HT1080 (cell line): Measurements from ENCODE around the gene ADAM12. TPM values are rescaled to one million over a fixed set of nuclear protein-coding genes. Genes with fewer than 3 reads are reported as not detected.

Experiments used
- DNase-seq: peaks from one replicate; pipeline ENCODE4 v3.0.0-alpha.2; 2015; ENCODE audit warnings: low read depth
- total RNA-seq: library from RNA; depleted of rRNA; stranded (reverse); fragments of >200 nt; shearing (Covaris generic); gene quantifications from 2 replicates; pipeline ENCODE4 v1.2.3, GENCODE V29; 2014

Gene ADAM12
- total RNA-seq, 1 experiment from 2014 or later = 0.50 TPM

DNA sequence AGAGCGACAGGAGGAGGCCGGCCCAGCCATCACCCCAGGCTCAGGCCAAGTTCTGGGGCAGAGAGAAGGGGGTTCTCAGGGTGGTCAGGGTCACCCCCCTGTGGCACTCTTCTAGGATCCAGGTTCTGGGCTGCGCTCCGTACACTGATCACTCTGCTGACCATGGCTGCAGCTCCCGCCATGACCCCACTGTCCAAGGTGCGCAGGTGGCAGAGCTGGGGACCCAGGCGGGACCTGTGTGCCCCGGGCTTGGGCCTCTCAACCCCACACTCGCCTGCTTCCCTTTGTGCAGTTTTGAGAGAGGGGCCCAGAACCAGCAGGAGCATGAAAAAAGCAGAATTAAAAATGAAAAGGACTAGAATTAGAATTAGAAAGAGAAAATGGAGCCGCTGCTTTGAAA, 264.8 kb downstream of the ADAM12 start:
- DNase-seq = no peak

DNA sequence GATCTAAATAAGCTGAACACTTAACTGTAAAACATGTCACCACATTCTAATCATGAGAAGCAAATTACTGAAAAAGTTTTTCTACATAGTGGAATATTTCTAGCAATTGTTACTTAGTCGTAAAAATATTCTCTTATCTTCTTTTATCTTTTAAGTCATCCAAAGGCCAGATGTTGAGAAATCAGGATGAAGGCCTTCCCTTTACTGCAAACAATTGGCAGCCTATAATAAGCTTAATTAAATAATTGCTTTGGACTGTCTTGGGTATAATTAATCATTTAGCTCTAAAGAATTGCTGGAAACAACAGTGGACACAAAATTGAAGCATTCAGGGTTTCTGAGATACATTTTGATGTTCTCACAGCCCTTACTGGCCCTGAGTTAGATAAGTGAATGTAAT, 265.4 kb downstream of the ADAM12 start:
- DNase-seq = no peak

DNA sequence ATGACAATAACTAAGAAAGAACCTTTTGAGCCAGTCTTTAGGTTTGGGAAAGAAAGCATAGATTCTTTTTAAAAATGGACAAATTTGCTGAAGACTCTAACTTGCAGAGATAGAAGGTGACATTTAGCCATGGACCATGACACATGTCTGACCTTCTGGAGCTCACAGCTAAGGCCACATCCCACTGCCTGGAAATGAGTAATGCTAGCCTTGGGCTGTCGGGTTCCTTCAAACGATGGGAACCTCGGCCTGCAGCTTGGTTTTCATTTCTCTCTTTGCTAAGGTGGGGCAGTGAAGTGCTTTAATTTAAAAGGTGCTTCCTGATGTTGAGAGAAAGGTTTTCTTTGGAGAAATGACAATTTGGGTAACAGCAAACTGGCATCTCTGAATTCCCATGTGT, 268.7 kb downstream of the ADAM12 start:
- peak; percentile 72 for DNase-seq

- DNase-seq = no peak
These were observed 269.8 kb downstream of the ADAM12 start for GRCh38 chr10:126118476-126118875.

DNA sequence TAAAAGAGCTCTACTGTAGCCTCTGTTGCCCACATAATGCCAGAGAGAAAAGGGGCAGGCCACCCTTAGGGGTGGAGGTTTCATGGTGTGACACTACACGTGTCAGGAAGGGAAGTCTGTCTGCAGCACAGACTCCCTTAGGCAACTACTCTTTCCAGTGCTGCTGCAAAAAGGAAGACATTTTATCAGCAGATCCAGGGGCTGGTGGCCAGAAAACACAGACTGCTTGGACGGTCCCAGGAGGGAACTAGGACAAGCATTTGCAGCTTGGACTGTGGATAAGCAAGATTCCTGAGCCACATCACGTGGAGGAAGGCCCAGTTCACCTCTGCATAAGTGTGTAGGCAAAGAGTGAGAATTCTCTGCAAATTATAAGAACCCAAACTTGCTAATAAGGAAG, 271.1 kb downstream of the ADAM12 start:
- no peak for DNase-seq

DNA sequence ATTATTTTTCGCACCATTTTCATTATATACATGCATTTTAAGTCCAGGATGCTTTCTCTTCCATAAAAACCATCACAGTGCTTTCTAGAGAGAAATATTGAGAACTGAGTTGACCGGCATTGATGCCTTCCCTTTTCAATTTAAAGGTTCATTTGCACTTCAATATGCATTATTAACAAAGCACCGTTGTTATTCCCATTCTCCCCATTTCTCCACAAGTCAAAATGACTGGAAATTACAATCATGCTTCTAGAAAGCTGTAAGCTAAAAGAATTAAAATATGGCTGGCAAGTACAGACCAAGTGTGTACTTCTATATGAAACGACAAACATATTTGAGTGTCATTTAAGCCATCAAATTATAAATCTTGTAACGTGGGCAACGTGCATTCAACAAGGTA, 272.4 kb downstream of the ADAM12 start:
- no peak for DNase-seq

- no peak for DNase-seq
These were observed 273.3 kb downstream of the ADAM12 start for GRCh38 chr10:126114884-126115555.

- DNase-seq = no peak
These were observed 276.8 kb downstream of the ADAM12 start for GRCh38 chr10:126111516-126111915.

- DNase-seq = peak; percentile 34
These were observed 277.6 kb downstream of the ADAM12 start for GRCh38 chr10:126110489-126111180.

GRCh38 chr10:126109893-126110292, 278.4 kb downstream of the ADAM12 start:
- no peak for DNase-seq

DNA sequence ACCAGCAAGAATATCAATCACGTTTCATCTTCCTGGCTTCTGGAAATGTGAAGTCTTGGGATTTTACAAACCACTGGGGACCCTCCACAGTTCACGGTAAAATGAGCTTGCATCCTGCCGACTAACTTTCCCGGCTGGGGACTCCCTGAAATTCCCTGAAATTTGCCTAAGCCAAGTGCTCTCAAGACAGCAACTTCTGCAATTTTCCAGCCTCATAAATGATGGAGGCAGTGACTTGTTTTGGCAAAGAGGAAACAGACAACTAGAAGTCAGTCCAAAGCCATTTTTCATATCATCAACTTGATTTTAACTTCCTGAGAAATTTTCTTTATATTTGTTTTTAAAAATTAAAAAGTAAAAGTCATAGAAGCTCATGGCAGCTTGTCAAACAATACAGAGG, 279.6 kb downstream of the ADAM12 start:
- DNase-seq = no peak

- DNase-seq = no peak
These were observed 283.5 kb downstream of the ADAM12 start for GRCh38 chr10:126104767-126105166.

- DNase-seq = no peak
These were observed 285.6 kb downstream of the ADAM12 start for GRCh38 chr10:126102636-126103035.

GRCh38 chr10:126101736-126102135, 286.5 kb downstream of the ADAM12 start:
- DNase-seq = no peak

DNA sequence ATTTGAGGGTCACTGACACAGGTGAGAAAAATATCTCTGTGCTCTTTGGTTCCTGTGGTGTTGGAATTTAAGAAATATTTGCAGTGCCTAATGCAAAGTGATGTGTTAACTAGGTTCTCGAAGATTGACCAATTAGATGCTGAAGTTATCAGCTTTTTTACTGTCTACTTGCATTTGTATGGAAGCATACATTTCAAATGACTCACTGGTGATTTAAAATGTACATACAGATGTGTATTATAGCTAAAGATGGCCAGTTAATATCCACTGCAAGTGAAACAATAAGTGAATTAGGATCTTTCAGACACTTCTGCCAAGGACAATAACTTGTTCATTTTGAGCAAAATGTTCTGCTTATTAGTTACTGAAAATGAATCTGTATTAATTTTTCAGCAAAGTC, 287.0 kb downstream of the ADAM12 start:
- DNase-seq = no peak

DNA sequence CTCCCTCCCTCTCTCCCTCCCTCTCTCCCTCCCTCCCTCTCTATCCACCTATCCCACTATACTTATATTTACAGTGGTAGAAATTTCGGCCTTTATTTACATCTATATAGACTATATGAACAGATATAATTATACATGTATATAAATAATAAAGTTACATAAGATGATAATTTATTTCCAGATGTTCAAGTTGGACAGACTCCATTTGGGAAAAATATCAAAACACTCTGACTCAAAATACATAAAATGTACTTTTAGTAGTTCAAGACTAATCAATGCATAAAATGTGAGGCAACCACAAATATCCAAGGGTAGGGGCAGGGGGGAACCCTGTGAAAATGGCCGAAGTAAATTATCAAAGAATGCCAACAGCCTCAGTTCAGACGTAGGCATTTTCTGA, 288.9 kb downstream of the ADAM12 start:
- no peak for DNase-seq

- no peak for DNase-seq
These were observed 290.1 kb downstream of the ADAM12 start for GRCh38 chr10:126098226-126098581.

- DNase-seq = no peak
These were observed 290.6 kb downstream of the ADAM12 start for GRCh38 chr10:126097558-126098225.

DNA sequence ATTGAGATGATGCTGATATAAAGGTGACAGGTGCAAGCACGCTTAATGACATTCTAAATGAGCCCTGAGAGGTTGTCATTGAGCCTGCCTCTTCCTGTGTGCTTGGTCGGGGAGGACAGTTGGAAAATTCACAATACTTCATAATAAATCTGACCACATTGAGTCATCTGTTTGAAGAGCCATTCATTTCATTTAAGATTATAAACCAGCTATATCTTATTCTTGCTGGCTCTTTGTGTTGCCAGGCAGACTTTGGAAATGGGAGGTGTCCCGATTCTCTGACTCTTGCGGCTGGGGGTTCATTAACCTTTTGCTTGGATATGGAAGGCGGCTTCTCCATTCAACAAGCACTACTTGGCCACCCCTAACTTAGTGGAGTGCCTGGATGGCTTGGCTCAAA, 293.7 kb downstream of the ADAM12 start:
- no peak for DNase-seq

DNA sequence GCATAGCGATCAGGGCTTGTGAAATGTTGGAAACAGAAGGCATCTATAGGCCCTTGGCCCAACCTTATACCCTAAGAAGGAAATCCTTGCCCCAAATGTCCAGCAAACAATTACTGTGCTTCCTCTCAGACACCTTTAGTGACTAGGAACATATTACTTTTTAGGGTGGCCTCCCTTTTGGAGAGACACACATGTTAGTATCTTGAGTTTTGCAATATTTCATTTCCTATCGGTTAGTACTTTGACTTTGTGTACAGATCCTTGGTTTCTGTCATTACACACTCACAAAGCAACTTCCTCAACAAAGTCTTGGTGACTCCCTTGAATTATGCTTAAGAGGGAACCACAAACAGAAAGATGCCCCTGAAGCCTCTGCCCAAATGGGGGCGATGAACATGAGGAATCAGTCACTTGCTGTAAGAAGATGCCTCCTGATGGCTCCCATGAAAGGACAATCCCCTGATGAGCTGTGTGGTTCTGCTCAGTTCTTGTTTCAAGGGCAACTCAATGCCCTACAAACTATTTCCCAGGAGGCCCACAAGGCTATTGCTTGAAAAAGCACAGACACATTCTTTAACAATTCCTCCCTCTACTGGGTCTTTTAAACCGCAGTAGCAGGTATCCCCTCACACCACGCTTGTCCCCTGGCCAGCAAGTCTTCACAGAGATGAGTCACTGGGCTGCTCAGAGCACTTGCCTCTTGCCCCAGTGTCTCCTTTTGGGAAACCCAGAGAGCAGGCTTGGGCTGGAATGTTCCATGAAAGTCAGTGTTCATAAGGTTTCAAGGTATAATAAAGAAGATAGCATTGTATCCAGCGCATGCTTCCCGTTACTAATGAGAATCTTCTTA, 295.7 kb downstream of the ADAM12 start:
- DNase-seq = peak; percentile 71

- DNase-seq = peak; percentile 97
These were observed 297.2 kb downstream of the ADAM12 start for GRCh38 chr10:126090911-126091728.
